Endothelial cell of umbilical vein (primary cell): ENCODE data around the gene CILP2.

Source experiments
- EZH2 ChIP-seq: IDR thresholded peaks from 2 replicates; pipeline ENCODE4 v1.6.1; 2012; ENCODE audit warnings: borderline replicate concordance, low read depth, mild to moderate bottlenecking, moderate library complexity, low read length, inconsistent platforms; ENCODE audit not compliant: severe bottlenecking
- FOS ChIP-seq: IDR thresholded peaks from 2 replicates; pipeline ENCODE4 v1.6.1; 2011; ENCODE audit warnings: mild to moderate bottlenecking, low read length, moderate library complexity, borderline replicate concordance; ENCODE audit not compliant: insufficient read depth
- GATA2 ChIP-seq: IDR thresholded peaks from 2 replicates; pipeline ENCODE4 v1.7.0; 2011; ENCODE audit warnings: low read depth, mild to moderate bottlenecking, moderate library complexity, mixed read lengths, low read length; ENCODE audit not compliant: insufficient read length, insufficient read depth
- JUN ChIP-seq: IDR thresholded peaks from 2 replicates; pipeline ENCODE4 v1.6.1; 2011; ENCODE audit warnings: borderline replicate concordance, low read depth; ENCODE audit not compliant: insufficient read length, insufficient read depth
- POLR2A ChIP-seq: IDR thresholded peaks from 2 replicates; pipeline ENCODE4 v1.6.1; 2012; ENCODE audit warnings: low read depth, mild to moderate bottlenecking, control low read depth, low read length
- POLR2AphosphoS5 ChIP-seq: IDR thresholded peaks from 2 replicates; pipeline ENCODE4 v1.6.1; 2012; ENCODE audit warnings: low read depth, mild to moderate bottlenecking, control low read depth, low read length, moderate library complexity; ENCODE audit not compliant: insufficient read depth
- TF ChIP-seq, protein P1 (sequence below), 2 donors: IDR thresholded peaks; 1 replicate in 1 of 2; 2 replicates in 1 of 2; pipeline ENCODE4 v1.5.1; 2011; ENCODE audit warnings: low read length in 2 of 2, mild to moderate bottlenecking in 2 of 2, moderate library complexity in 2 of 2, control low read depth in 1 of 2, inconsistent platforms in 1 of 2, low read depth in 1 of 2; ENCODE audit not compliant: insufficient read depth in 1 of 2; ENCODE audit errors: extremely low read depth in 1 of 2
- TF ChIP-seq, protein P2 (sequence below): IDR thresholded peaks from 2 replicates; pipeline ENCODE4 v1.6.1; 2011; ENCODE audit not compliant: insufficient read depth, insufficient read length

DNA sequence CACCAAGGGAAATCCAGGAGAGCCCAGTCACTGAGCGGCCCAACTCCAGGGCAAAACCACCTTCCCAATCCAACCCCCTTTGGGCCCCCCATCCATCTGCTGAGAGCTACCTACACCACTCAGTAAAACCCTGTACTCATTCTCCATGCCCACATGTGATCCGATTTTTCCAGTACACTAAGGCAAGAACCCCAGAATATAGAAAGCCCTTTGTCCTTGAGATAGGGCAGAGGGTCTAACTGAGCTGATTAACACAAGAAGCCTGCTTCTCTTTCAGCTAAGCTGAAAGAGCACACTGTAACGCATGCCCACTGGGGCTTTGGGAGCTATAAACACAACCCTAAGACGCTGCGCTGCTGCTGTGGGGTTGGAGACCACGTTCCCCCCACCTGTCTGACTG, 44.4 kb downstream of the CILP2 start:
- TF ChIP-seq, protein P1, sequence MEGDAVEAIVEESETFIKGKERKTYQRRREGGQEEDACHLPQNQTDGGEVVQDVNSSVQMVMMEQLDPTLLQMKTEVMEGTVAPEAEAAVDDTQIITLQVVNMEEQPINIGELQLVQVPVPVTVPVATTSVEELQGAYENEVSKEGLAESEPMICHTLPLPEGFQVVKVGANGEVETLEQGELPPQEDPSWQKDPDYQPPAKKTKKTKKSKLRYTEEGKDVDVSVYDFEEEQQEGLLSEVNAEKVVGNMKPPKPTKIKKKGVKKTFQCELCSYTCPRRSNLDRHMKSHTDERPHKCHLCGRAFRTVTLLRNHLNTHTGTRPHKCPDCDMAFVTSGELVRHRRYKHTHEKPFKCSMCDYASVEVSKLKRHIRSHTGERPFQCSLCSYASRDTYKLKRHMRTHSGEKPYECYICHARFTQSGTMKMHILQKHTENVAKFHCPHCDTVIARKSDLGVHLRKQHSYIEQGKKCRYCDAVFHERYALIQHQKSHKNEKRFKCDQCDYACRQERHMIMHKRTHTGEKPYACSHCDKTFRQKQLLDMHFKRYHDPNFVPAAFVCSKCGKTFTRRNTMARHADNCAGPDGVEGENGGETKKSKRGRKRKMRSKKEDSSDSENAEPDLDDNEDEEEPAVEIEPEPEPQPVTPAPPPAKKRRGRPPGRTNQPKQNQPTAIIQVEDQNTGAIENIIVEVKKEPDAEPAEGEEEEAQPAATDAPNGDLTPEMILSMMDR (IDR thresholded peaks at IDR 0.05; ENCODE audit: extremely low read depth in 1 of 2, insufficient read depth in 1 of 2, low read depth in 1 of 2, low read length in 2 of 2) = no peak
- TF ChIP-seq POLR2A = no peak
- no peak for TF ChIP-seq POLR2AphosphoS5
- no peak for TF ChIP-seq EZH2
- no peak for TF ChIP-seq JUN
- TF ChIP-seq GATA2 = no peak
- TF ChIP-seq, protein P2, sequence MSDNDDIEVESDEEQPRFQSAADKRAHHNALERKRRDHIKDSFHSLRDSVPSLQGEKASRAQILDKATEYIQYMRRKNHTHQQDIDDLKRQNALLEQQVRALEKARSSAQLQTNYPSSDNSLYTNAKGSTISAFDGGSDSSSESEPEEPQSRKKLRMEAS = no peak
- TF ChIP-seq FOS = no peak
